CD4-positive, alpha-beta T cell treated with Interleukin-17A for 4 hours (primary cell): Measurements from ENCODE around the gene HSD17B7.
"Not testable (repeated sequence)": the region's sequence is repeated elsewhere in the genome, so short reads cannot be mapped to it uniquely, and the experiment has no call there.

Experiments
- DNase-seq: peaks from one replicate; pipeline ENCODE4 v3.0.0-alpha.2; 2020; ENCODE audit warnings: mixed read lengths

Gene HSD17B7

GRCh38 chr1:162790303-162790984, at the start of gene HSD17B7:
HSD17B7 (plus strand) TSS chr1:162790702; CDS start chr1:162790801, 99 bp downstream.
- DNase-seq = peak; percentile 75

- no peak for DNase-seq
Observed at GRCh38 chr1:162740755-162741154, 49.7 kb upstream of the HSD17B7 start.

- no peak for DNase-seq
Observed at GRCh38 chr1:162741574-162741973, 48.9 kb upstream of the HSD17B7 start.

- not testable (repeated sequence) for DNase-seq
Observed at GRCh38 chr1:162746264-162746942, 44.1 kb upstream of the HSD17B7 start.

- DNase-seq = no peak
Observed at GRCh38 chr1:162753001-162753658, 37.4 kb upstream of the HSD17B7 start.

- no peak for DNase-seq
Observed at GRCh38 chr1:162753998-162754585, 36.4 kb upstream of the HSD17B7 start.

- DNase-seq = no peak
Observed at GRCh38 chr1:162755306-162755705, 35.2 kb upstream of the HSD17B7 start.

GRCh38 chr1:162756523-162756922, 34.0 kb upstream of the HSD17B7 start:
- DNase-seq = no peak

- no peak for DNase-seq
Observed at GRCh38 chr1:162757476-162757875, 33.0 kb upstream of the HSD17B7 start.

GRCh38 chr1:162765788-162766187, 24.7 kb upstream of the HSD17B7 start:
- no peak for DNase-seq

- DNase-seq = no peak
Observed at GRCh38 chr1:162772571-162773154, 17.8 kb upstream of the HSD17B7 start.

- DNase-seq = no peak
Observed at GRCh38 chr1:162774007-162774406, 16.5 kb upstream of the HSD17B7 start.

GRCh38 chr1:162779043-162779442, 11.5 kb upstream of the HSD17B7 start:
- DNase-seq = no peak

- no peak for DNase-seq
Observed at GRCh38 chr1:162782671-162783070, 7.8 kb upstream of the HSD17B7 start.

GRCh38 chr1:162784926-162785325, 5.6 kb upstream of the HSD17B7 start:
- not testable (repeated sequence) for DNase-seq

GRCh38 chr1:162788783-162789182, 1.7 kb upstream of the HSD17B7 start:
- DNase-seq = not testable (repeated sequence)

- DNase-seq = not testable (repeated sequence)
Observed at GRCh38 chr1:162790985-162791357, 469 bp downstream of the HSD17B7 start.

GRCh38 chr1:162794284-162794683, 3.8 kb downstream of the HSD17B7 start:
- not testable (repeated sequence) for DNase-seq

GRCh38 chr1:162796617-162797279, 6.2 kb downstream of the HSD17B7 start:
- DNase-seq = not testable (repeated sequence)

GRCh38 chr1:162799995-162800830, 9.7 kb downstream of the HSD17B7 start:
- DNase-seq = peak; percentile 5

GRCh38 chr1:162807503-162807902, 17.0 kb downstream of the HSD17B7 start:
- not testable (repeated sequence) for DNase-seq

- not testable (repeated sequence) for DNase-seq
Observed at GRCh38 chr1:162812357-162812756, 21.9 kb downstream of the HSD17B7 start.
